ENCODE data around the gene NPIPB8. TPM values are rescaled to one million over a fixed set of nuclear protein-coding genes. Genes with fewer than 3 reads are reported as not detected.

NPIPB8 gene
- total and polyA plus RNA-seq, 2 of the 13 experiments (the other 11 are each of a cell fraction or from before 2014, with no cell fraction given), result 0.49 to 2.3 TPM

DNA sequence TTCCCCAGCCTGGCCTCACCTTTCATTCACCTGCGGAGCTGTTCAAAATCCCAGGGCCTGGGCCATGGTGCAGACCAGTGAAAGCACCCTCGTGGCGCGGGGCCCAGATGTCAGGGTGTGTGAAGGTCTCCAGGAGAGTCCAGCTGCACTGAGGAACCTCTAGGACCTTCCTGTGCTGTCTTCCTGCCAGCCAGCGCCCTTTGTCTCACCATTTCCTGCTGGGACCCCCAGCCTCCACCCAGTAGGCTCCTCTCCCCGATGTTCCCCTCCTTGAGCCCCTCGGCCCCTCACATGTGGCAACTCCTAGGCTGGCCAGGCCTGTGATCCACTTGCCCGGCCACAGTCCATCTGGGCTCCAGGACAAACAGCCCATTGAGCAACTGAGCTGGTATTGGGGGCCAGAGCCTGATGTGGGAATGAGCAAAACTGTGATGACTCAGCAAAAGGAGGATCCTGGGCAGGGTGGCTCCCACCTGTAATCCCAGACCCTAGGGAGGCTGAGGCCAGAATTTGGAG is 41.7 kb upstream of the NPIPB8 start (continued):
- TF ChIP-seq, protein P1, sequence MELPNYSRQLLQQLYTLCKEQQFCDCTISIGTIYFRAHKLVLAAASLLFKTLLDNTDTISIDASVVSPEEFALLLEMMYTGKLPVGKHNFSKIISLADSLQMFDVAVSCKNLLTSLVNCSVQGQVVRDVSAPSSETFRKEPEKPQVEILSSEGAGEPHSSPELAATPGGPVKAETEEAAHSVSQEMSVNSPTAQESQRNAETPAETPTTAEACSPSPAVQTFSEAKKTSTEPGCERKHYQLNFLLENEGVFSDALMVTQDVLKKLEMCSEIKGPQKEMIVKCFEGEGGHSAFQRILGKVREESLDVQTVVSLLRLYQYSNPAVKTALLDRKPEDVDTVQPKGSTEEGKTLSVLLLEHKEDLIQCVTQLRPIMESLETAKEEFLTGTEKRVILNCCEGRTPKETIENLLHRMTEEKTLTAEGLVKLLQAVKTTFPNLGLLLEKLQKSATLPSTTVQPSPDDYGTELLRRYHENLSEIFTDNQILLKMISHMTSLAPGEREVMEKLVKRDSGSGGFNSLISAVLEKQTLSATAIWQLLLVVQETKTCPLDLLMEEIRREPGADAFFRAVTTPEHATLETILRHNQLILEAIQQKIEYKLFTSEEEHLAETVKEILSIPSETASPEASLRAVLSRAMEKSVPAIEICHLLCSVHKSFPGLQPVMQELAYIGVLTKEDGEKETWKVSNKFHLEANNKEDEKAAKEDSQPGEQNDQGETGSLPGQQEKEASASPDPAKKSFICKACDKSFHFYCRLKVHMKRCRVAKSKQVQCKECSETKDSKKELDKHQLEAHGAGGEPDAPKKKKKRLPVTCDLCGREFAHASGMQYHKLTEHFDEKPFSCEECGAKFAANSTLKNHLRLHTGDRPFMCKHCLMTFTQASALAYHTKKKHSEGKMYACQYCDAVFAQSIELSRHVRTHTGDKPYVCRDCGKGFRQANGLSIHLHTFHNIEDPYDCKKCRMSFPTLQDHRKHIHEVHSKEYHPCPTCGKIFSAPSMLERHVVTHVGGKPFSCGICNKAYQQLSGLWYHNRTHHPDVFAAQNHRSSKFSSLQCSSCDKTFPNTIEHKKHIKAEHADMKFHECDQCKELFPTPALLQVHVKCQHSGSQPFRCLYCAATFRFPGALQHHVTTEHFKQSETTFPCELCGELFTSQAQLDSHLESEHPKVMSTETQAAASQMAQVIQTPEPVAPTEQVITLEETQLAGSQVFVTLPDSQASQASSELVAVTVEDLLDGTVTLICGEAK (IDR thresholded peaks at IDR 0.05), result no peak
- TF ChIP-seq, protein P1 (CRISPR knock-in tag; IDR thresholded peaks at IDR 0.05), result no peak
- no peak for TF ChIP-seq TBP (CRISPR knock-in tag; IDR thresholded peaks at IDR 0.05)
- TF ChIP-seq ZNF30 (CRISPR knock-in tag; IDR thresholded peaks at IDR 0.05), result no peak
- TF ChIP-seq ZNF143 (CRISPR knock-in tag; IDR thresholded peaks at IDR 0.05), result no peak
- no peak for TF ChIP-seq PHF20 (CRISPR knock-in tag; IDR thresholded peaks at IDR 0.05)
- TF ChIP-seq ARNTL (CRISPR knock-in tag; IDR thresholded peaks at IDR 0.05), result 0 out of 2 replicates have a peak, but pooled peaks have one; percentile 6
- TF ChIP-seq ZNF530 (CRISPR knock-in tag; IDR thresholded peaks at IDR 0.05; ENCODE audit: low read depth), result no peak
- no peak for TF ChIP-seq ZNF207 (IDR thresholded peaks at IDR 0.05; ENCODE audit: borderline replicate concordance)
- no peak for TF ChIP-seq ZSCAN12 (CRISPR knock-in tag; IDR thresholded peaks at IDR 0.05)
- TF ChIP-seq SRF (IDR thresholded peaks at IDR 0.05; ENCODE audit: low read depth, low read length), result no peak
- TF ChIP-seq TEAD2 (CRISPR knock-in tag; IDR thresholded peaks at IDR 0.05), result no peak
- TF ChIP-seq ASH2L (IDR thresholded peaks at IDR 0.05; ENCODE audit: insufficient read length, low read depth, low read length), result no peak
- no peak for TF ChIP-seq SMAD9 (CRISPR knock-in tag; IDR thresholded peaks at IDR 0.05)
- no peak for TF ChIP-seq MTF2 (CRISPR knock-in tag; IDR thresholded peaks at IDR 0.05; ENCODE audit: borderline replicate concordance)
- no peak for TF ChIP-seq XRCC5 (optimal IDR thresholded peaks at IDR 0.05; ENCODE audit: low read length)
- no peak for TF ChIP-seq ZNF777 (CRISPR knock-in tag; IDR thresholded peaks at IDR 0.05)
- TF ChIP-seq KDM2A (CRISPR knock-in tag; IDR thresholded peaks at IDR 0.05; ENCODE audit: borderline replicate concordance, low read depth), result no peak
- TF ChIP-seq KLF13 (CRISPR knock-in tag; IDR thresholded peaks at IDR 0.05), result no peak
- TF ChIP-seq, protein P2, sequence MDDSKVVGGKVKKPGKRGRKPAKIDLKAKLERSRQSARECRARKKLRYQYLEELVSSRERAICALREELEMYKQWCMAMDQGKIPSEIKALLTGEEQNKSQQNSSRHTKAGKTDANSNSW (CRISPR knock-in tag; IDR thresholded peaks at IDR 0.05; ENCODE audit: borderline replicate concordance), result 0 out of 2 replicates have a peak, but pooled peaks have one; percentile 55
- no peak for TF ChIP-seq NR1H2 (CRISPR knock-in tag; IDR thresholded peaks at IDR 0.05; ENCODE audit: borderline replicate concordance, low read depth)
- TF ChIP-seq, protein P3, sequence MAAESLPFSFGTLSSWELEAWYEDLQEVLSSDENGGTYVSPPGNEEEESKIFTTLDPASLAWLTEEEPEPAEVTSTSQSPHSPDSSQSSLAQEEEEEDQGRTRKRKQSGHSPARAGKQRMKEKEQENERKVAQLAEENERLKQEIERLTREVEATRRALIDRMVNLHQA (CRISPR knock-in tag; IDR thresholded peaks at IDR 0.05), result no peak
- TF ChIP-seq ARNT2 (CRISPR knock-in tag; IDR thresholded peaks at IDR 0.05; ENCODE audit: low read depth), result no peak
- TF ChIP-seq ZNF615 (CRISPR knock-in tag; IDR thresholded peaks at IDR 0.05; ENCODE audit: borderline replicate concordance), result no peak

All from HepG2 (cell line).